IMR-90 (cell line): ENCODE measurements around the gene TTI1. TPM values are rescaled to one million over a fixed set of nuclear protein-coding genes. Genes with fewer than 3 reads are reported as not detected.

Experiments
- ATAC-seq: fragments of 200-7000 bp; cut with Tn5 transposase; 2 replicates; pipeline ENCODE4 v1.9.1; 2020; ENCODE audit warnings: low read depth, mild to moderate bottlenecking, moderate library complexity
- BruUV-seq: library from RNA; stranded (reverse); fragments of 400-500 nt; replicated peaks from 2 replicates; lab custom pipeline; 2021; lab: Mats Ljungman, UMichigan
- CTCF ChIA-PET: fragments of 300-600 bp; formaldehyde crosslinking; extraction: SDS; loops from one replicate; lab custom pipeline; 2021; ENCODE audit warnings: antibody characterized with exemption; lab: Yijun Ruan, JAX
- POLR2A ChIA-PET: fragments of 300-600 bp; sonication (Branson Sonifier 250); formaldehyde crosslinking; loops from one replicate; lab custom pipeline; 2022; ENCODE audit warnings: antibody characterized with exemption; ENCODE audit not compliant: unreplicated experiment; lab: Charles Lee
- DNase-seq: peaks from one replicate; pipeline ENCODE4 v3.0.0; 2013
- H2AFZ ChIP-seq: replicated peaks from 2 replicates; pipeline ENCODE3; 2013; ENCODE audit warnings: low read length, mild to moderate bottlenecking; ENCODE audit not compliant: poor library complexity
- H2AK5ac ChIP-seq: 2 replicates; pipeline ENCODE4 v1.6.1; 2013; ENCODE audit warnings: low read depth, low read length, inconsistent platforms
- H2AK9ac ChIP-seq: replicated peaks from 2 replicates; pipeline ENCODE3; 2013; ENCODE audit warnings: mild to moderate bottlenecking, low read depth, low read length, moderate library complexity; ENCODE audit not compliant: poor library complexity
- H2BK120ac ChIP-seq: 2 replicates; pipeline ENCODE4 v1.6.1; 2013; ENCODE audit warnings: low read depth, low read length, inconsistent platforms
- H2BK15ac ChIP-seq: 3 replicates; pipeline ENCODE4 v1.6.1; 2013; ENCODE audit warnings: low read depth, low read length, inconsistent platforms
- H2BK20ac ChIP-seq: 2 replicates; pipeline ENCODE4 v1.6.1; 2013; ENCODE audit warnings: low read depth, mild to moderate bottlenecking, inconsistent platforms, low read length, moderate library complexity
- H2BK5ac ChIP-seq: 2 replicates; pipeline ENCODE4 v1.6.1; 2013; ENCODE audit warnings: mild to moderate bottlenecking, low read depth, low read length, inconsistent platforms; ENCODE audit not compliant: poor library complexity, severe bottlenecking
- H3K14ac ChIP-seq: replicated peaks from 2 replicates; pipeline ENCODE4 v1.6.1; 2013; ENCODE audit warnings: low read depth, low read length, inconsistent platforms
- H3K18ac ChIP-seq: 2 replicates; pipeline ENCODE4 v1.6.1; 2013; ENCODE audit warnings: low read depth, low read length, control low read depth
- H3K23ac ChIP-seq: 2 replicates; pipeline ENCODE4 v1.6.1; 2013; ENCODE audit warnings: low read depth, low read length, inconsistent platforms
- H3K27ac ChIP-seq: 2 replicates; pipeline ENCODE4 v1.5.1; 2013; ENCODE audit warnings: mild to moderate bottlenecking, control low read depth, low read length; ENCODE audit not compliant: insufficient read depth
- H3K27me3 ChIP-seq: 2 replicates; pipeline ENCODE4 v1.6.1; 2013; ENCODE audit warnings: low read length; ENCODE audit not compliant: control insufficient read depth, insufficient read depth
- H3K36me3 ChIP-seq: 2 replicates; pipeline ENCODE4 v1.6.1; 2013; ENCODE audit warnings: low read length, mixed read lengths; ENCODE audit not compliant: control insufficient read depth, insufficient read depth
- H3K4ac ChIP-seq: 2 replicates; pipeline ENCODE4 v1.6.1; 2013; ENCODE audit warnings: low read depth, low read length, inconsistent platforms
- H3K4me1 ChIP-seq: 2 replicates; pipeline ENCODE4 v1.6.1; 2013; ENCODE audit warnings: low read length, mixed read lengths; ENCODE audit not compliant: control insufficient read depth, insufficient read depth
- H3K4me2 ChIP-seq: 2 replicates; pipeline ENCODE4 v1.6.1; 2013; ENCODE audit warnings: low read depth, mild to moderate bottlenecking, control low read depth, low read length, moderate library complexity
- H3K4me3 ChIP-seq: 2 replicates; pipeline ENCODE4 v1.5.1; 2013; ENCODE audit warnings: low read depth, mild to moderate bottlenecking, control low read depth, low read length, moderate library complexity; ENCODE audit not compliant: insufficient read depth
- H3K56ac ChIP-seq: 2 replicates; pipeline ENCODE4 v1.6.1; 2013; ENCODE audit warnings: low read length, inconsistent platforms; ENCODE audit not compliant: insufficient read depth; ENCODE audit errors: extremely low read depth
- H3K79me1 ChIP-seq, 2 experiments: 2 replicates each; pipeline ENCODE4 v1.6.1; 2013; ENCODE audit warnings: low read length in 2 of 2, inconsistent platforms in 1 of 2, low read depth in 1 of 2
- H3K9ac ChIP-seq: 2 replicates; pipeline ENCODE4 v1.6.1; 2013; ENCODE audit warnings: low read depth, low read length, control low read depth
- H3K9me1 ChIP-seq: 2 replicates; pipeline ENCODE4 v1.6.1; 2013; ENCODE audit warnings: low read length, inconsistent platforms; ENCODE audit not compliant: insufficient read depth
- H3K9me3 ChIP-seq: 2 replicates; pipeline ENCODE4 v1.6.1; 2013; ENCODE audit warnings: low read length; ENCODE audit not compliant: control insufficient read depth, insufficient read depth
- H4K20me1 ChIP-seq: 2 replicates; pipeline ENCODE4 v1.6.1; 2013; ENCODE audit warnings: low read length, inconsistent platforms; ENCODE audit not compliant: insufficient read depth
- H4K5ac ChIP-seq: 2 replicates; pipeline ENCODE4 v1.6.1; 2013; ENCODE audit warnings: mild to moderate bottlenecking, low read depth, low read length, control low read depth
- H4K8ac ChIP-seq, 2 experiments: 2 replicates each; pipeline ENCODE4 v1.6.1; 2013; ENCODE audit warnings: low read depth in 2 of 2, low read length in 2 of 2, control low read depth in 1 of 2, inconsistent platforms in 1 of 2
- H4K91ac ChIP-seq: 2 replicates; pipeline ENCODE4 v1.6.1; 2013; ENCODE audit warnings: low read depth, low read length, inconsistent platforms; ENCODE audit not compliant: insufficient read depth
- CHD1 ChIP-seq: IDR thresholded peaks from 2 replicates; pipeline ENCODE4 v1.6.1; 2012; ENCODE audit warnings: low read depth, low read length, improper control_type of control experiment
- FOS ChIP-seq: fragments of 150-350 bp; IDR thresholded peaks from 2 replicates; pipeline ENCODE4 v1.6.1; 2016; ENCODE audit warnings: low read depth, low read length
- MAZ ChIP-seq: IDR thresholded peaks from 2 replicates; pipeline ENCODE4 v1.6.1; 2012; ENCODE audit warnings: low read depth, mild to moderate bottlenecking, low read length, improper control_type of control experiment, moderate library complexity, borderline replicate concordance
- NFE2L2 ChIP-seq: fragments of 150-350 bp; IDR thresholded peaks from 2 replicates; pipeline ENCODE4 v1.6.1; 2016; ENCODE audit warnings: low read depth, mild to moderate bottlenecking, low read length
- WGBS, 2 experiments: methylation state at CpG; one replicate each; pipeline versions ENCODE4 v1.1.5 to v1.1.7; 2013; ENCODE audit warnings: missing lambda C conversion rate in 2 of 2; ENCODE audit not compliant: insufficient read length in 1 of 2; ENCODE audit errors: extremely low coverage in 2 of 2; 5-methylcytosine and 5-hydroxymethylcytosine counted together
- dilution Hi-C: fragments of 300-500 bp; cut with HindIII; formaldehyde crosslinking; loops from one replicate; pipeline ENCODE4 v1.14.3; 2018; ENCODE audit warnings: low sequenced_read_pairs; ENCODE audit not compliant: unreplicated experiment
- in situ Hi-C: fragments of 300-500 bp; cut with MboI; formaldehyde crosslinking; loops from 3 replicates; pipeline ENCODE4 v1.14.3; 2019; ENCODE audit warnings: low sequenced_read_pairs, inconsistent platforms, mixed read lengths
- intact Hi-C: fragments of 100-400 bp; cut with micrococcal nuclease; formaldehyde crosslinking; loops from 2 replicates; pipeline ENCODE4 v1.10.0; 2022
- polyA plus RNA-seq, 3 experiments: library from polyadenylated mRNA; depleted of rRNA; stranded (reverse); fragments of >200 nt; gene quantifications; 2 replicates each; pipeline ENCODE4 v1.2.3, GENCODE V29; 2012; ENCODE audit warnings: low replicate concordance in 1 of 3
- total RNA-seq: library from RNA; depleted of rRNA; stranded (reverse); fragments of >200 nt; gene quantifications from 2 replicates; pipeline ENCODE4 v1.2.3, GENCODE V29; 2012

Gene TTI1
- total and polyA plus RNA-seq, 2 of the 4 experiments (the other 2 are of a cell fraction): 12.5 to 17.6 TPM

GRCh38 chr20:38065764-38066375, 32.6 kb upstream of the TTI1 start:
- Histone ChIP-seq H2BK15ac (no peak overlapping the region), H3K23ac (no peak overlapping the region), H4K5ac (no peak overlapping the region), H3K4me3 (no peak overlapping the region), H3K4me2 (no peak overlapping the region), H3K27ac (no peak overlapping the region), H3K4me1 (0 out of 2 replicates have a peak, but pooled peaks cover 2% of the 10 kb centered on the region), H4K20me1 (no peaks in the 10 kb centered on the region), H3K18ac (no peak overlapping the region), H3K56ac (no peak overlapping the region), H3K79me1 (peaks cover 15 to 45% of the 10 kb centered on the region in 2 experiments; a peak in 2 of 4 replicates), H2AFZ (no peak overlapping the region), H2BK5ac (no peak overlapping the region), H3K4ac (no peak overlapping the region), H3K9ac (no peak overlapping the region), H2AK9ac (no peak overlapping the region), H4K8ac (no peak overlapping the region), H3K27me3 (no peaks in the 10 kb centered on the region), H3K9me1 (peaks cover 4% of the 10 kb centered on the region; the same call in 1 of the 2 replicates), H2BK120ac (no peak overlapping the region), H3K36me3 (peaks cover 45% of the 10 kb centered on the region), H3K14ac (no peak overlapping the region), H3K9me3 (no peaks in the 10 kb centered on the region), H2AK5ac (no peak overlapping the region), H4K91ac (no peak overlapping the region), H2BK20ac (no peak overlapping the region)
- intact Hi-C loops (no loop called here), in situ Hi-C loops (loop anchor here (10.0 kb wide), 1 partner anchor 239 kb away; the partner anchor contains the start of gene BPI), dilution Hi-C loops (no loop called here)
- 48% methylated on average over 7 of the region's 10 CpGs; no CpG with 5 or more reads in 1 of the 2 experiments for WGBS, 2 experiments
- no peak for DNase-seq
- no peak for ATAC-seq
- TF ChIP-seq FOS (no peak), NFE2L2 (no peak), CHD1 (no peak), MAZ (no peak)
- no TSS peak for BruUV-seq
- POLR2A ChIA-PET: no interaction called here
- CTCF ChIA-PET: no interaction called here
